Measurements from ENCODE around the gene ANKDD1B. TPM values are rescaled to one million over a fixed set of nuclear protein-coding genes. Genes with fewer than 3 reads are reported as not detected.
"Not testable (repeated sequence)": the region's sequence is repeated elsewhere in the genome, so short reads cannot be mapped to it uniquely, and the experiment has no call there.

The ANKDD1B gene
- total and polyA plus RNA-seq, 3 experiments from 2014 or later: 0.12 to 0.44 TPM; not detected in 1

DNA sequence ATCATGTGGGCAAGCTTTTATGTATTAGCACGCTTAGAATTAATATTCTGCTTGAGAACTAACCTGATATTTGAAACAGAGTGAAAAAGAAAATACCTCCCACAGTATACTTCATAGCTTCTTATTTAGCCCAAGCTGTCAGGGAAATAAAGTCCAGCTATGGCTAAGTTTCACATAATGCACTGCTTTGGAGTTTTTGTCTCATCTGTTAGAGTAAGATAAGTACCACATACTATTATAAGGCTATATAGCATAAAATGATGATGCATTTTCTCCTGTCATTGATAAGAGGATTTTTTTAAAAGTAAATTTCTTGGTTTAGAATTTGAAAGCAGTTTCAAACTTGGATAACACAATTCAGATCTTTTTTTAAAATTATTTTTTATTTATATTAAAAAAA is 2.4 kb upstream of the ANKDD1B start:
- CTCF ChIA-PET: no interaction called here
- no peak overlapping the region for H3K4me3 Mint-ChIP-seq

DNA sequence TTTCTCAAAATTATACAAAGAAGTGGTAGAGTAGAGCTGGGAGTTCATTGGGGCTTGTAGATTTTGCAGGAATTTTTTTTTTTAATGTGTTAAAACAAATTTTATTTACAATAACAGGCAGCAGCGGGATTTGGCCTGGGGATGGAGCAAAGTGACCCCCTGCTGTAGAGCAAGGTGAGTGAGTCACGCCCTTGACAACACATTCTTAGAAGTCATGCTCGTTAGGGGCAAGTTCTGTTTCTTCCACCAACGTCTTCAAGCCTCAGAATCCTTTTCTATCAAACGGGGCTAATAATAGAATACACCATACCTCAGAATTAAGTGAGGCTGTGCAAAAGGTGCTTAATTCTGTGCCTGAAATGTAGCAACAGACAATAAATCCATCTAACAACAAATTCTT is 1.1 kb upstream of the ANKDD1B start:
- no peaks in the 10 kb centered on the region for H3K36me3 ChIP-seq (ENCODE audit: insufficient read depth, low read length)

More for the DNA sequence above, 2.4 kb upstream of the ANKDD1B start:
- Histone ChIP-seq H3K9me3 (ENCODE audit: low read length) (no peaks in the 10 kb centered on the region), H3K27ac (ENCODE audit: low read depth, low read length) (no peak overlapping the region), H3K4me3 (ENCODE audit: low read length) (no peak overlapping the region), H3K4me1 (ENCODE audit: insufficient read depth, low read length) (peaks cover 5% of the 10 kb centered on the region), H3K27me3 (ENCODE audit: insufficient read depth, low read length, poor library complexity, severe bottlenecking) (no peaks in the 10 kb centered on the region), H3K36me3 (ENCODE audit: insufficient read depth, low read length) (no peaks in the 10 kb centered on the region)
- Mint-ChIP-seq H3K27ac (no peak overlapping the region), H3K27me3 (peaks cover 8 to 10% of the 10 kb centered on the region in 2 donors), H3K36me3 (peaks cover 6 to 18% (median 8%) of the 10 kb centered on the region in 3 donors), H3K9me3 (no peaks in the 10 kb centered on the region), H3K4me1 (peaks cover 0 to 5% (median 0%) of the 10 kb centered on the region in 3 donors)
- POLR2A ChIA-PET: no interaction called here
- no peak for DNase-seq

DNA sequence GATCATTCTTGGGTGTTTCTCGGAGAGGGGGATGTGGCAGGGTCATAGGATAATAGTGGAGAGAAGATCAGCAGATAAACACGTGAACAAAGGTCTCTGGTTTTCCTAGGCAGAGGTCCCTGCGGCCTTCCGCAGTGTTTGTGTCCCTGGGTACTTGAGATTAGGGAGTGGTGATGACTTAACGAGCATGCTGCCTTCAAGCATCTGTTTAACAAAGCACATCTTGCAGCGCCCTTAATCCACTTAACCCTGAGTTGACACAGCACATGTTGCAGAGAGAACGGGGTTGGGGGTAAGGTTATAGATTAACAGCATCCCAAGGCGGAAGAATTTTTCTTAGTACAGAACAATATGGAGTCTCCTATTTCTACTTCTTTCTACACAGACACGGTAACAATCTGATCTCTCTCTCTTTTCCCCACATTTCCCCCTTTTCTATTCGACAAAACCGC is 368 bp upstream of the ANKDD1B start:
- H3K4me3 ChIP-seq (ENCODE audit: low read length); POLR2A ChIA-PET; H3K36me3 ChIP-seq (ENCODE audit: insufficient read depth, low read length); H3K27ac Mint-ChIP-seq; H3K4me1 ChIP-seq (ENCODE audit: insufficient read depth, low read length); H3K27me3 ChIP-seq (ENCODE audit: insufficient read depth, low read length, poor library complexity, severe bottlenecking); H3K9me3 Mint-ChIP-seq; DNase-seq; H3K27me3 Mint-ChIP-seq; CTCF ChIA-PET; H3K9me3 ChIP-seq (ENCODE audit: low read length); H3K27ac ChIP-seq (ENCODE audit: low read depth, low read length); H3K4me1 Mint-ChIP-seq: not testable (repeated sequence)
- peak overlapping the region in 2 of 7 donors; percentile 22 to 33 for H3K4me3 Mint-ChIP-seq
- peaks cover 0 to 11% (median 0%) of the 10 kb centered on the region in 3 donors for H3K36me3 Mint-ChIP-seq

More for the DNA sequence above, 1.1 kb upstream of the ANKDD1B start:
- H3K4me1 Mint-ChIP-seq: peaks cover 0 to 5% (median 0%) of the 10 kb centered on the region in 3 donors
- ChIA-PET POLR2A (no interaction called here), CTCF (no interaction called here)
- H3K4me3 Mint-ChIP-seq: no peak overlapping the region
- H3K27me3 Mint-ChIP-seq: peaks cover 8 to 10% of the 10 kb centered on the region in 2 donors
- no peak for DNase-seq
- no peak overlapping the region for H3K4me3 ChIP-seq (ENCODE audit: low read length)
- peaks cover 0 to 11% (median 1%) of the 10 kb centered on the region in 3 donors for H3K36me3 Mint-ChIP-seq
- H3K9me3 Mint-ChIP-seq: no peaks in the 10 kb centered on the region
- peaks cover 5% of the 10 kb centered on the region for H3K4me1 ChIP-seq (ENCODE audit: insufficient read depth, low read length)
- H3K27ac ChIP-seq (ENCODE audit: low read depth, low read length): no peak overlapping the region
- H3K9me3 ChIP-seq (ENCODE audit: low read length): no peaks in the 10 kb centered on the region
- no peaks in the 10 kb centered on the region for H3K27me3 ChIP-seq (ENCODE audit: insufficient read depth, low read length, poor library complexity, severe bottlenecking)
- H3K27ac Mint-ChIP-seq: peak overlapping the region in 1 of 8 donors; percentile 25

DNA sequence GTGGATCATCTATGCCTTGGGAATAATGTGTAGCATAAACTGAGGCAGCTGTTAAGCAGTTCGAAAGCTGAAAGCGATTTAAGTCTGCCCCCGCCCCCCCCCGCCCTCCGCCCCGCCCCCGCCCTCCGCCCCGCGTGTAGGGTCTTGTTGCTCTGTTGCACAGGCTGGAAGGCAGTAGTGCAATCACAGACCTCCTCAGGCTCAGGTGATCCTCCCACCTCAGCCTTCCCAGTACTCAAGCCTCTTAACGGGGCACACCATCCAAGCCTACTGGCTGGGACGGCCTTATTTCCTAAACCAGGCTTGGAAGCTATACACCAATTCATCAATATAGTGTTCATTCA is 945 bp downstream of the ANKDD1B start:
- ChIA-PET CTCF (no interaction called here), POLR2A (no interaction called here)
- DNase-seq: no peak
- Histone ChIP-seq H3K4me3 (ENCODE audit: low read length) (no peak overlapping the region), H3K36me3 (ENCODE audit: insufficient read depth, low read length) (no peaks in the 10 kb centered on the region), H3K27ac (ENCODE audit: low read depth, low read length) (no peak overlapping the region), H3K4me1 (ENCODE audit: insufficient read depth, low read length) (peaks cover 5% of the 10 kb centered on the region), H3K9me3 (ENCODE audit: low read length) (no peaks in the 10 kb centered on the region), H3K27me3 (ENCODE audit: insufficient read depth, low read length, poor library complexity, severe bottlenecking) (no peaks in the 10 kb centered on the region)
- Mint-ChIP-seq H3K4me1 (peaks cover 0 to 5% (median 0%) of the 10 kb centered on the region in 3 donors), H3K27ac (no peak overlapping the region), H3K27me3 (peaks cover 8 to 10% of the 10 kb centered on the region in 2 donors), H3K4me3 (peak overlapping the region in 1 of 7 donors; percentile 73), H3K36me3 (peaks cover 0 to 9% (median 0%) of the 10 kb centered on the region in 3 donors), H3K9me3 (no peaks in the 10 kb centered on the region)

DNA sequence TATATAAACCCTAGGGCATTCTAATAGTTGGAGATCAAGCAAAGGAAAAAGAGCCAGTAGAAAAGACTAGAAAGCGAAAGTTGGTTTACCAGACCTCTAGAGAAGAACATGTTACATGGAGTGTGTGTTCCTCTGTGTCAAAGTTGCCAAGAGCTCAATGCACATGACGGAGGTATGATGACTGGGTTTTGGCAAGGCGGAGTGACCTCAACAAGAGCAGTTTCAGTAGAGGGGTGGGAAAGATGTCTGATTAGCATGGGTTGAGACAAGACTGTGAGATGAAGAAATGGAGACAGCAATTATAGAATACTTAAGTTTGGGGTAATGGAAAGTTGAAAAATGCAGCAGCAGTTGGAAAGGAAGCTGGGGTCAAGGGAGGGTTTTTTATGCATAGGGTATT is 1.6 kb downstream of the ANKDD1B start:
- no peak overlapping the region for H3K27ac ChIP-seq (ENCODE audit: low read depth, low read length)
- H3K27me3 ChIP-seq (ENCODE audit: insufficient read depth, low read length, poor library complexity, severe bottlenecking): no peaks in the 10 kb centered on the region
- CTCF ChIA-PET: no interaction called here
- no peaks in the 10 kb centered on the region for H3K9me3 ChIP-seq (ENCODE audit: low read length)
- peaks cover 8 to 10% of the 10 kb centered on the region in 2 donors for H3K27me3 Mint-ChIP-seq
- peaks cover 0 to 8% (median 0%) of the 10 kb centered on the region in 3 donors for H3K36me3 Mint-ChIP-seq
- H3K4me1 Mint-ChIP-seq: peaks cover 0 to 5% (median 0%) of the 10 kb centered on the region in 3 donors
- no peak for DNase-seq
- POLR2A ChIA-PET: no interaction called here
- H3K4me1 ChIP-seq (ENCODE audit: insufficient read depth, low read length): peaks cover 5% of the 10 kb centered on the region
- no peaks in the 10 kb centered on the region for H3K9me3 Mint-ChIP-seq
- no peak overlapping the region for H3K4me3 ChIP-seq (ENCODE audit: low read length)
- no peak overlapping the region for H3K27ac Mint-ChIP-seq
- no peaks in the 10 kb centered on the region for H3K36me3 ChIP-seq (ENCODE audit: insufficient read depth, low read length)
- no peak overlapping the region for H3K4me3 Mint-ChIP-seq

DNA sequence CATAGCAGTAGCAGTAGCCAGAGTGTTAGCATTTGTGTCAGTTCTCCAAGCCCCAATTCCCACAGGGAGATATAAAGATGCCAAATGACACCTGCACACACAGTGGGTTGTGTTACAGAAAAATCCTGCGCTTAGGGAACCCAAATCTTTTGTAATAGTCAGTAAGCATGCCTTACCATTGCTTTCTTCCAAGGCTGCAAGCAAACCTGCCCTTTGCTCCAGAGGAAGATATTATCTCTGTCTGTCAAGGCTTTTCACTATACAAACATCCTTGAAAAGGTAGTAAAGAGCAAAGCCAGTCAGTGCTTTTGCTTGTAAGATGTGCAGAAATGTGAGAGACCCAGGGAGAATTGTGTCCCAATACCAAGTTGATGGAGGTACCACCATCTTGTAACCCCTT is 2.9 kb downstream of the ANKDD1B start:
- DNase-seq: no peak
- Mint-ChIP-seq H3K27ac (no peak overlapping the region), H3K36me3 (peaks cover 0 to 4% (median 0%) of the 10 kb centered on the region in 3 donors), H3K27me3 (peaks cover 8 to 10% of the 10 kb centered on the region in 2 donors), H3K4me1 (peaks cover 0 to 5% (median 0%) of the 10 kb centered on the region in 3 donors), H3K4me3 (no peak overlapping the region), H3K9me3 (no peaks in the 10 kb centered on the region)
- POLR2A ChIA-PET: no interaction called here
- no peaks in the 10 kb centered on the region for H3K27me3 ChIP-seq (ENCODE audit: insufficient read depth, low read length, poor library complexity, severe bottlenecking)
- H3K27ac ChIP-seq (ENCODE audit: low read depth, low read length): no peak overlapping the region
- H3K4me3 ChIP-seq (ENCODE audit: low read length): no peak overlapping the region
- peaks cover 5% of the 10 kb centered on the region for H3K4me1 ChIP-seq (ENCODE audit: insufficient read depth, low read length)
- no peaks in the 10 kb centered on the region for H3K36me3 ChIP-seq (ENCODE audit: insufficient read depth, low read length)
- CTCF ChIA-PET: no interaction called here
- H3K9me3 ChIP-seq (ENCODE audit: low read length): no peaks in the 10 kb centered on the region

DNA sequence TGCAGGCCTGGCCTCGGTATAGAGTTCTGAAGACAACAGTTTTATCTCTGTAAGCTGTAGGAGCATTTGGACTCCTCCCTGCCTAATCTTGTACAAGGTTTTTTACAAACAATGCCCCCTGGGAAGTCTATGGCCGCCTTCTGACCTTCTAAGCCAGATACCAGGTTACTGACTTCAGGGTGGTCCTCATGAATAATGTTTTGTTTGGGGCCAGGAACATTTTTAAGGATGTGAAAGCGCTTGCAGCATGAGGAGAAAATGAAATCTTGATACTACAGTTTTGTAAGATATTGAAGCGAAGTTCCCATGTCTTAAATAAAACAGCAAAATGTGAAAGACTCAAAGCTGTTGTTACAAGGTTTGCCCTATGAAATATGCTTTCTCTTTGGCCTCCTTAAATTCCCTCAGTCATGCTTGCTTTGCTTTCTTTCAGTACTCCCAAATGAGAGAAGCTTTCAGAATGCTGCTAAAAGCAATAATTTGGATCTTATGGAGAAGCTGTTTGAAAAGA is 5.2 kb downstream of the ANKDD1B start:
- Histone ChIP-seq H3K27ac (ENCODE audit: low read depth, low read length) (no peak overlapping the region), H3K36me3 (ENCODE audit: insufficient read depth, low read length) (no peaks in the 10 kb centered on the region), H3K4me1 (ENCODE audit: insufficient read depth, low read length) (peaks cover 5% of the 10 kb centered on the region), H3K4me3 (ENCODE audit: low read length) (no peak overlapping the region), H3K27me3 (ENCODE audit: insufficient read depth, low read length, poor library complexity, severe bottlenecking) (no peaks in the 10 kb centered on the region), H3K9me3 (ENCODE audit: low read length) (no peaks in the 10 kb centered on the region)
- H3K27ac Mint-ChIP-seq: no peak overlapping the region
- H3K36me3 Mint-ChIP-seq: no peaks in the 10 kb centered on the region
- no peak for DNase-seq
- peaks cover 4 to 5% of the 10 kb centered on the region in 2 donors for H3K27me3 Mint-ChIP-seq
- CTCF ChIA-PET: no interaction called here
- no peak overlapping the region for H3K4me3 Mint-ChIP-seq
- POLR2A ChIA-PET: no interaction called here
- H3K9me3 Mint-ChIP-seq: no peaks in the 10 kb centered on the region
- no peaks in the 10 kb centered on the region for H3K4me1 Mint-ChIP-seq

DNA sequence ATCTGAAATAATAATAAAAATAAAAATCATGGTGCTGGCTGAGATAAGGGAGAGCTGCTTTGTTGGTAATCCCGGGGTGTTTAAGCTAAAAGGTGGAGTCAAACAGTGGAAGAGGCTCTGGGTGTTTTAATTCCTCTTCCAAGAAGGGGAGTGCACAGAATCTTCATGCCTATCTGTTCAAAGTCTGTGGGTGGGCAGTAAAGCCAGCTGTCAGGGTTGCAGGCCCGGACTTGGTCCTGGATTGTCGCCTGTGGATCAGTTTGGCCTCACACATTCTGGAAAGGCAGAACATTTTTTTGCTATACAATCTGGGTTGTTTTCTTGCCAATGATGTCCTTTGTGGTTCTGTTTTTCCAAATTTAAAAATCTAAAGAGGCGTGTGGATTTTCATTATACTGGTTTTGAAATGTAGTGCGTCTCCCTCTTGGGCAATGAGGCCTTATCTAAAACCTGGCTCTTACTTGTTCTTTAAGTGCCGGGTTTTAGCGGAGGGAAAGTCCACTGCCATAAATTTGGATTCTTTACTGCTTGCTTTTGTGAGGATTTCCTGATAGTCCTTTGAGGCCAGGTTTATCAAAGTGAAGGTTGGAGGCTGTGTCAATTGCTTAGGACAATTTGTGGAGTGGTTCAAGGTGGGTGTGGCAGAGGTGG is 5.8 kb downstream of the ANKDD1B start:
- POLR2A ChIA-PET: no interaction called here
- Mint-ChIP-seq H3K27ac (no peak overlapping the region), H3K4me1 (no peaks in the 10 kb centered on the region), H3K4me3 (no peak overlapping the region), H3K36me3 (no peaks in the 10 kb centered on the region), H3K9me3 (no peaks in the 10 kb centered on the region), H3K27me3 (peaks cover 4 to 5% of the 10 kb centered on the region in 2 donors)
- no peak overlapping the region for H3K27ac ChIP-seq (ENCODE audit: low read depth, low read length)
- H3K9me3 ChIP-seq (ENCODE audit: low read length): no peaks in the 10 kb centered on the region
- H3K4me1 ChIP-seq (ENCODE audit: insufficient read depth, low read length): no peaks in the 10 kb centered on the region
- no peaks in the 10 kb centered on the region for H3K27me3 ChIP-seq (ENCODE audit: insufficient read depth, low read length, poor library complexity, severe bottlenecking)
- CTCF ChIA-PET: no interaction called here
- no peak overlapping the region for H3K4me3 ChIP-seq (ENCODE audit: low read length)
- DNase-seq: no peak
- no peaks in the 10 kb centered on the region for H3K36me3 ChIP-seq (ENCODE audit: insufficient read depth, low read length)
